Thoracic aorta (tissue), 2 donors: Measurements from ENCODE around the gene SLC8A2. TPM values are rescaled to one million over a fixed set of nuclear protein-coding genes. Genes with fewer than 3 reads are reported as not detected.

ENCODE experiments used
- ATAC-seq: fragments of 150-250 bp; one replicate; pipeline ENCODE4 v1.8.0; 2017; ENCODE audit warnings: low read depth; ENCODE audit not compliant: insufficient number of reproducible peaks, low FRiP score
- DNase-seq: peaks from one replicate; pipeline ENCODE4 v3.0.0-alpha.2; 2020; ENCODE audit warnings: low spot score
- H3K27ac ChIP-seq, 2 donors: fragments of 200-600 bp; sonication (generic); 1 replicate in 1 of 2; 2 replicates in 1 of 2; pipeline ENCODE4 v1.5.1; 2016; ENCODE audit warnings: mild to moderate bottlenecking in 2 of 2, moderate library complexity in 2 of 2
- H3K27me3 ChIP-seq: fragments of 200-600 bp; sonication (generic); replicated peaks from 2 replicates; pipeline ENCODE4 v1.6.0; 2016; ENCODE audit warnings: mild to moderate bottlenecking; ENCODE audit not compliant: insufficient read depth
- H3K36me3 ChIP-seq: fragments of 200-600 bp; sonication (generic); one replicate; pipeline ENCODE4 v1.5.1; 2016
- H3K4me1 ChIP-seq, 2 donors: fragments of 200-600 bp; sonication (generic); 1 replicate in 1 of 2; 2 replicates in 1 of 2; pipeline versions ENCODE4 v1.5.1 to v1.6.0; 2016; ENCODE audit warnings: low read depth in 2 of 2, mild to moderate bottlenecking in 1 of 2; ENCODE audit not compliant: control insufficient read depth in 1 of 2
- H3K4me3 ChIP-seq: fragments of 200-600 bp; sonication (generic); 2 replicates; pipeline ENCODE4 v1.5.1; 2016; ENCODE audit warnings: mild to moderate bottlenecking
- H3K9me3 ChIP-seq: fragments of 200-600 bp; sonication (generic); 2 replicates; pipeline ENCODE4 v1.5.1; 2016
- CTCF ChIP-seq: fragments of 200-600 bp; sonication (generic); IDR thresholded peaks from one replicate; pipeline ENCODE4 v1.5.1; 2019; ENCODE audit warnings: antibody characterized with exemption
- total RNA-seq, 2 donors: library from RNA; depleted of rRNA; stranded (reverse); fragments of >200 nt; gene quantifications; one replicate each; pipeline versions ENCODE4 v1.1.0 to v1.2.3, GENCODE V29; 2016

The SLC8A2 gene
- total RNA-seq, 2 donors from 2014 or later = 0.28 TPM; not detected in 1

- DNase-seq (no peak), ATAC-seq (no peak)
- no peak for TF ChIP-seq CTCF
- Histone ChIP-seq H3K27me3 (peaks cover 18% of the 10 kb centered on the region), H3K4me3 (no peak overlapping the region), H3K9me3 (no peaks in the 10 kb centered on the region), H3K27ac (no peak overlapping the region), H3K4me1 (peaks cover 8 to 26% of the 10 kb centered on the region in 2 donors), H3K36me3 (no peaks in the 10 kb centered on the region)
Observed at GRCh38 chr19:47429140-47429793, 42.4 kb downstream of the SLC8A2 start.

GRCh38 chr19:47428177-47428894 is 43.4 kb downstream of the SLC8A2 start:
- H3K27me3 ChIP-seq = peaks cover 18% of the 10 kb centered on the region
- peaks cover 8 to 20% of the 10 kb centered on the region in 2 donors for H3K4me1 ChIP-seq
- ATAC-seq = no peak

GRCh38 chr19:47427241-47428176 is 44.2 kb downstream of the SLC8A2 start:
- no peak for DNase-seq
- peaks cover 8 to 18% of the 10 kb centered on the region in 2 donors for H3K4me1 ChIP-seq
- peak; percentile 85 for TF ChIP-seq CTCF
- peaks cover 24% of the 10 kb centered on the region for H3K27me3 ChIP-seq
- H3K9me3 ChIP-seq = no peaks in the 10 kb centered on the region
- no peak overlapping the region for H3K27ac ChIP-seq
- H3K4me3 ChIP-seq = no peak overlapping the region
- no peaks in the 10 kb centered on the region for H3K36me3 ChIP-seq
- ATAC-seq = peak; percentile 7

More at GRCh38 chr19:47428177-47428894, 43.4 kb downstream of the SLC8A2 start:
- DNase-seq = peak; percentile 68
- no peaks in the 10 kb centered on the region for H3K36me3 ChIP-seq
- no peak for TF ChIP-seq CTCF
- H3K27ac ChIP-seq = no peak overlapping the region
- no peak overlapping the region for H3K4me3 ChIP-seq
- H3K9me3 ChIP-seq = no peaks in the 10 kb centered on the region

GRCh38 chr19:47423203-47423882 is 48.4 kb downstream of the SLC8A2 start:
- H3K4me3 ChIP-seq = no peak overlapping the region
- H3K36me3 ChIP-seq = no peaks in the 10 kb centered on the region
- H3K27me3 ChIP-seq = peaks cover 35% of the 10 kb centered on the region
- no peak for DNase-seq
- no peaks in the 10 kb centered on the region for H3K9me3 ChIP-seq
- no peak overlapping the region for H3K27ac ChIP-seq
- no peak for ATAC-seq
- TF ChIP-seq CTCF = no peak
- H3K4me1 ChIP-seq = peaks cover 0 to 6% of the 10 kb centered on the region in 2 donors
